22Rv1 (cell line): ENCODE measurements around the gene MRPL1.

ENCODE experiments used
- CTCF ChIP-seq: fragments of 450-650 bp; IDR thresholded peaks from 2 replicates; pipeline ENCODE4 v1.5.1; 2017; ENCODE audit warnings: mild to moderate bottlenecking
- ZFX ChIP-seq: fragments of 450-650 bp; IDR thresholded peaks from 2 replicates; pipeline ENCODE4 v1.6.1; 2017; ENCODE audit warnings: antibody characterized with exemption, borderline replicate concordance

GRCh38 chr4:77996076-77996475 is 133.4 kb downstream of the MRPL1 start:
- TF ChIP-seq CTCF, result no peak
- no peak for TF ChIP-seq ZFX
